Measurements from ENCODE around the gene IAH1.

IAH1 gene

DNA sequence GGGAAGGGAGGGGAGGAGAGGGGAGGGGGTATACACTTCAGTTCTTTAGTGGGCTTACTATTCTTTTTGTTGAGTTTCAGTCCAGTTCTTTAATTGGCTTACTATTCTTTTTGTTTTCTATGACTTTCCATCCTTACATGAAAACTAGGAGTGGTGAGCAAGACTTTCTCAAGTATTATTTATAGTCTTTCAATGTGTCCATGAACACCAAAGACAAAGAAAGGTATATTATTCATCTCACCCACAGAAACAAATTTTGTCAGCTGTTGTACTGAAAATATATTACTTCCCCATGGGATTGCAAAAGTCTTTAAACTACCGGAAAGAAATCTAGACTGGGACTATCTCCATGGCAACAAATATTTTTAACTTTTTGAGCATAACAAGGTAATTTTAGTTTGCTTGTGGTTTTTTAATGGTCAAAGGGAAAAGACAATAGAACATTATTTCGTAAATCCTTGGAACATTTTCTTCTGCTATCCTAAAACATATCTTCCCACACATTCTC is 63.7 kb downstream of the IAH1 start:
- Histone ChIP-seq H2AFZ (no peak overlapping the region), H3K4me1 (no peaks in the 10 kb centered on the region), H3K27ac (peak overlapping the region; percentile 40), H3K36me3 (ENCODE audit: control insufficient read depth, insufficient read depth, low read length) (no peaks in the 10 kb centered on the region), H3K9ac (no peak overlapping the region), H3K79me2 (peaks cover 13% of the 10 kb centered on the region), H3K4me2 (ENCODE audit: low read length) (no peak overlapping the region), H3K4me3 (ENCODE audit: low read depth, low read length) (no peak overlapping the region), H3K9me3 (ENCODE audit: control insufficient read depth, low read length) (no peaks in the 10 kb centered on the region), H3K27me3 (ENCODE audit: control insufficient read depth, insufficient read depth, low read length) (no peaks in the 10 kb centered on the region)
- no peak for TF ChIP-seq CTCF (IDR thresholded peaks at IDR 0.05)
